WTC11 (cell line): ENCODE data around the gene FUT2. TPM values are rescaled to one million over a fixed set of nuclear protein-coding genes. Genes with fewer than 3 reads are reported as not detected.

Source experiments
- ATAC-seq: fragments of 200-7000 bp; cut with Tn5 transposase; 2 replicates; pipeline ENCODE4 v1.10.0; 2021; ENCODE audit warnings: mild to moderate bottlenecking, moderate library complexity
- CTCF ChIA-PET: fragments of 300-600 bp; sonication (Branson Sonifier 250); formaldehyde crosslinking; loops from one replicate; lab custom pipeline; 2021; ENCODE audit warnings: antibody characterized with exemption; lab: Charles Lee
- POLR2A ChIA-PET: fragments of 350-600 bp; sonication (Branson Sonifier 250); formaldehyde crosslinking; loops from one replicate; lab custom pipeline; 2021; ENCODE audit warnings: antibody characterized with exemption; lab: Charles Lee
- DNase-seq: peaks from one replicate; pipeline ENCODE4 v3.0.0; 2021; ENCODE audit warnings: low spot score
- H3K27ac Mint-ChIP-seq: 2 replicates; pipeline ENCODE4 v1.8.0; 2021; ENCODE audit warnings: mixed read lengths
- H3K27me3 Mint-ChIP-seq: 2 replicates; pipeline ENCODE4 v1.8.0; 2021; ENCODE audit warnings: low read depth, mild to moderate bottlenecking, moderate library complexity, mixed read lengths
- H3K36me3 Mint-ChIP-seq: 2 replicates; pipeline ENCODE4 v1.8.0; 2021; ENCODE audit warnings: mixed read lengths
- H3K4me1 Mint-ChIP-seq: 2 replicates; pipeline ENCODE4 v1.8.0; 2022; ENCODE audit warnings: mixed read lengths
- H3K4me3 Mint-ChIP-seq: 2 replicates; pipeline ENCODE4 v1.8.0; 2021; ENCODE audit warnings: mild to moderate bottlenecking, moderate library complexity, mixed read lengths
- H3K9me3 Mint-ChIP-seq: 2 replicates; pipeline ENCODE4 v1.8.0; 2021; ENCODE audit warnings: mixed read lengths
- CREB1 ChIP-seq: sonication (generic); formaldehyde crosslinking; IDR thresholded peaks from 2 replicates; pipeline ENCODE4 v1.8.0; 2023; ENCODE audit warnings: mild to moderate bottlenecking, missing genetic modification reagents
- CREM ChIP-seq: sonication (generic); formaldehyde crosslinking; IDR thresholded peaks from 2 replicates; pipeline ENCODE4 v1.8.1; 2022; ENCODE audit warnings: mild to moderate bottlenecking, missing genetic modification reagents, moderate library complexity
- ETV6 ChIP-seq: sonication (generic); formaldehyde crosslinking; IDR thresholded peaks from 2 replicates; pipeline ENCODE4 v1.8.1; 2022; ENCODE audit warnings: mild to moderate bottlenecking, missing genetic modification reagents
- FOXJ3 ChIP-seq: sonication (generic); formaldehyde crosslinking; IDR thresholded peaks from 2 replicates; pipeline ENCODE4 v1.9.0; 2021; ENCODE audit warnings: missing genetic modification reagents, mild to moderate bottlenecking, borderline replicate concordance
- FOXP1 ChIP-seq: sonication (generic); formaldehyde crosslinking; IDR thresholded peaks from 2 replicates; pipeline ENCODE4 v1.8.0; 2022; ENCODE audit warnings: missing genetic modification reagents, mild to moderate bottlenecking, moderate library complexity, borderline replicate concordance
- HMGA2 ChIP-seq: fragments of 250-450 bp; sonication (Bioruptor Pico); IDR thresholded peaks from 2 replicates; pipeline ENCODE4 v1.4.0; 2021; ENCODE audit warnings: mild to moderate bottlenecking, moderate library complexity
- OVOL2 ChIP-seq: fragments of 250-450 bp; sonication (Bioruptor Pico); IDR thresholded peaks from 2 replicates; pipeline ENCODE4 v1.9.0; 2021; ENCODE audit warnings: mild to moderate bottlenecking, borderline replicate concordance
- RELA ChIP-seq: sonication (generic); formaldehyde crosslinking; IDR thresholded peaks from 2 replicates; pipeline ENCODE4 v1.8.1; 2022; ENCODE audit warnings: missing genetic modification reagents, mild to moderate bottlenecking, borderline replicate concordance
- SMAD3 ChIP-seq: sonication (generic); formaldehyde crosslinking; IDR thresholded peaks from 2 replicates; pipeline ENCODE4 v1.8.0; 2022; ENCODE audit warnings: missing genetic modification reagents, mild to moderate bottlenecking, borderline replicate concordance
- SP1 ChIP-seq: sonication (generic); formaldehyde crosslinking; conservative IDR thresholded peaks from 2 replicates; pipeline ENCODE4 v1.8.1; 2022; ENCODE audit warnings: missing genetic modification reagents
- TEAD4 ChIP-seq: sonication (generic); formaldehyde crosslinking; IDR thresholded peaks from 2 replicates; pipeline ENCODE4 v1.8.0; 2022; ENCODE audit warnings: mild to moderate bottlenecking, missing genetic modification reagents
- ZNF219 ChIP-seq: sonication (generic); formaldehyde crosslinking; IDR thresholded peaks from 2 replicates; pipeline ENCODE4 v1.8.0; 2023; ENCODE audit warnings: missing genetic modification reagents, mild to moderate bottlenecking, borderline replicate concordance
- ZNF416 ChIP-seq: fragments of 250-450 bp; sonication (Bioruptor Pico); IDR thresholded peaks from 2 replicates; pipeline ENCODE4 v1.9.0; 2021; ENCODE audit warnings: mild to moderate bottlenecking, inconsistent platforms
- ZNF423 ChIP-seq: fragments of 250-450 bp; sonication (Bioruptor Pico); IDR thresholded peaks from 2 replicates; pipeline ENCODE4 v2.1.2; 2022; ENCODE audit warnings: mild to moderate bottlenecking, moderate library complexity
- total RNA-seq: library from RNA; stranded (reverse); gene quantifications from 3 replicates; pipeline ENCODE4 v1.2.3, GENCODE V29; 2021
- TF ChIP-seq, protein P1 (sequence below): sonication (generic); formaldehyde crosslinking; IDR thresholded peaks from 2 replicates; pipeline ENCODE4 v1.8.1; 2022; ENCODE audit warnings: mild to moderate bottlenecking, missing genetic modification reagents, moderate library complexity, borderline replicate concordance
- TF ChIP-seq, protein P2 (sequence below): sonication (generic); formaldehyde crosslinking; IDR thresholded peaks from 2 replicates; pipeline ENCODE4 v1.8.0; 2022; ENCODE audit warnings: mild to moderate bottlenecking, missing genetic modification reagents
- TF ChIP-seq, protein P3 (sequence below): sonication (generic); formaldehyde crosslinking; IDR thresholded peaks from 2 replicates; pipeline ENCODE4 v1.8.0; 2022; ENCODE audit warnings: mild to moderate bottlenecking, missing genetic modification reagents
- TF ChIP-seq, protein P4 (sequence below): sonication (generic); formaldehyde crosslinking; IDR thresholded peaks from 2 replicates; pipeline ENCODE4 v1.8.1; 2022; ENCODE audit warnings: mild to moderate bottlenecking, moderate library complexity, missing genetic modification reagents
- TF ChIP-seq, protein P5 (sequence below): sonication (generic); formaldehyde crosslinking; IDR thresholded peaks from 2 replicates; pipeline ENCODE4 v1.8.1; 2022; ENCODE audit warnings: low read depth, mild to moderate bottlenecking, moderate library complexity, missing genetic modification reagents, borderline replicate concordance

FUT2 gene
- total RNA-seq, 1 experiment from 2014 or later: 5.9 TPM

DNA sequence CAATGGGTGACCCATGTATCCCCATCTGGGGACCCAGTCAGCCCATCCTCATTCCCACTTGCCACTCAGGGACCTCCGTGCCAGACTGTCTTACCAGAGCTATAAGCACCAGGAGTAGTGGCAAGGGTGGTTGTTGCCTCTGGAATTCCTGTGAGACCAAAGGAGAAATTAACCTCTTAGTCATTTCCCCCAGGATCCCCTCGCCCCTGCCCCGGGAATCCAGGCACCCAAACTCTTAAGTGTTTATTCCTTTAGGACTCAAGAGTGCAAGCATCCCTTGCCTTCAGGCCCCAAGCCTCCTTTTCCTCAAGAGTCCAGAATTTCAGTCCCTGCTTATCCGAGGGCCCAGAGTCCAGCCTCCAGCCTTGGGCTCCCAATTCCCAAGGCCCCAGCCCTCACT lies 32.1 kb upstream of the FUT2 start:
- CTCF ChIA-PET: no interaction called here
- Mint-ChIP-seq H3K27ac (no peak overlapping the region), H3K4me3 (no peak overlapping the region), H3K36me3 (peaks cover 6% of the 10 kb centered on the region), H3K4me1 (no peaks in the 10 kb centered on the region), H3K27me3 (peaks cover 14% of the 10 kb centered on the region), H3K9me3 (peaks cover 7% of the 10 kb centered on the region)
- POLR2A ChIA-PET: no interaction called here
- TF ChIP-seq, protein P1, sequence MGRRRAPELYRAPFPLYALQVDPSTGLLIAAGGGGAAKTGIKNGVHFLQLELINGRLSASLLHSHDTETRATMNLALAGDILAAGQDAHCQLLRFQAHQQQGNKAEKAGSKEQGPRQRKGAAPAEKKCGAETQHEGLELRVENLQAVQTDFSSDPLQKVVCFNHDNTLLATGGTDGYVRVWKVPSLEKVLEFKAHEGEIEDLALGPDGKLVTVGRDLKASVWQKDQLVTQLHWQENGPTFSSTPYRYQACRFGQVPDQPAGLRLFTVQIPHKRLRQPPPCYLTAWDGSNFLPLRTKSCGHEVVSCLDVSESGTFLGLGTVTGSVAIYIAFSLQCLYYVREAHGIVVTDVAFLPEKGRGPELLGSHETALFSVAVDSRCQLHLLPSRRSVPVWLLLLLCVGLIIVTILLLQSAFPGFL (CRISPR knock-in tag): no peak
- TF ChIP-seq HMGA2 (CRISPR knock-in tag) (no peak), SP1 (CRISPR knock-in tag) (no peak)
- TF ChIP-seq, protein P2, sequence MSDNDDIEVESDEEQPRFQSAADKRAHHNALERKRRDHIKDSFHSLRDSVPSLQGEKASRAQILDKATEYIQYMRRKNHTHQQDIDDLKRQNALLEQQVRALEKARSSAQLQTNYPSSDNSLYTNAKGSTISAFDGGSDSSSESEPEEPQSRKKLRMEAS (CRISPR knock-in tag): no peak
- ATAC-seq: no peak
- no peak for DNase-seq

DNA sequence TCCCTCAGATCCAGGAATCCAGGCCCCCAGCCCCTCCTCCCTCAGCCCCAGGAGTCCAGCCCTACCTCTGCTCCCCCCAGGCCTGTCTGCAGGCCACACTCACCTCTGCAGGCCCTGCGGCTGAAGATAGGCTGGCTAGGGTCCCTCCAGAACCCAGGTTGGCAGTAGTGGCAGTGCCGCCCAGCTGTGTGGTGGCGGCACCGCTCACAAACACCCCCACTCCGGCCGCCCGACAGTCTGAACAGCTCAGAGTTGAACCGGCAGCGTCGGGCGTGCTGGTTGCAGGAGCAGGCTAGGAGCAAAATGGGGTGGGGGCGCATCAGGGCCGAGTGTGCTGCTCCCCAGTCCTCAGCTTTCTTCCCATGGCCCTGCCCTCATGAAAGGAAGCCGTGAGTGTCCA lies 31.3 kb upstream of the FUT2 start:
- CTCF ChIA-PET: interaction anchor here (0.6 to 1.8 kb wide), 2 partner anchors 11 to 461 kb away, joined by 3 to 4 read pairs; no protein-coding TSS in a partner anchor

DNA sequence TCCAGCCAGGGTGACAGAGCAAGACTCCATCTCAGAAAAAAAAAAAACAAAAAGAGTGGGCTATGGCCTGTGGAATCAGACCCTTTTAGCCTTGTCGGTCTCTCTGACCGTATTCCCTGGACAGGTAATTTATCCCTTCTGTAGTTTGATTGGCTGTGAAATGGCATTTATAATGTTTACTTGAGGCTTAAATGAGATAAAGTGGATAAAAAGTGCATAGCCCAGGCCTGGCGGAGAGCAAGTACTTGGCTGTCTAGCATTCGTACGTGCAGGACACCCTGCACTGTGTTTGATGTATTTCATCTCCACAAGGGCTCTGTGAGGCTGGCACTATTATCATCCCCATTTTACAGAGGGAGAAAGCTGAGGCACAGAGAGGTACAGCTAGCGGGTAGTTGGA lies 30.0 kb upstream of the FUT2 start:
- Mint-ChIP-seq H3K9me3 (peaks cover 15% of the 10 kb centered on the region), H3K4me1 (no peaks in the 10 kb centered on the region), H3K27me3 (peaks cover 9% of the 10 kb centered on the region), H3K36me3 (peaks cover 4% of the 10 kb centered on the region), H3K27ac (no peak overlapping the region), H3K4me3 (no peak overlapping the region)
- POLR2A ChIA-PET: interaction anchor here (0.7 kb wide), 1 partner anchor 18 kb away, joined by 3 read pairs; no protein-coding TSS in a partner anchor
- TF ChIP-seq FOXP1 (CRISPR knock-in tag): no peak
- no peak for TF ChIP-seq ZNF416 (CRISPR knock-in tag)
- no peak for TF ChIP-seq SMAD3 (CRISPR knock-in tag)
- no peak for TF ChIP-seq ZNF219
- TF ChIP-seq, protein P3, sequence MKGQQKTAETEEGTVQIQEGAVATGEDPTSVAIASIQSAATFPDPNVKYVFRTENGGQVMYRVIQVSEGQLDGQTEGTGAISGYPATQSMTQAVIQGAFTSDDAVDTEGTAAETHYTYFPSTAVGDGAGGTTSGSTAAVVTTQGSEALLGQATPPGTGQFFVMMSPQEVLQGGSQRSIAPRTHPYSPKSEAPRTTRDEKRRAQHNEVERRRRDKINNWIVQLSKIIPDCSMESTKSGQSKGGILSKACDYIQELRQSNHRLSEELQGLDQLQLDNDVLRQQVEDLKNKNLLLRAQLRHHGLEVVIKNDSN: no peak
- TF ChIP-seq OVOL2 (CRISPR knock-in tag): no peak
- CTCF ChIA-PET: interaction anchor here (1.8 kb wide), 1 partner anchor 10 kb away, joined by 4 read pairs; no protein-coding TSS in a partner anchor
- ATAC-seq: no peak
- DNase-seq: no peak

More for the DNA sequence above, 31.3 kb upstream of the FUT2 start:
- Mint-ChIP-seq H3K4me3 (no peak overlapping the region), H3K27ac (no peak overlapping the region), H3K27me3 (peaks cover 14% of the 10 kb centered on the region), H3K4me1 (no peaks in the 10 kb centered on the region), H3K9me3 (peaks cover 11% of the 10 kb centered on the region)
- DNase-seq (no peak), ATAC-seq (no peak)
- POLR2A ChIA-PET: no interaction called here
- TF ChIP-seq RELA: no peak
- TF ChIP-seq, all 79 proteins: peak for 0
- peaks cover 6% of the 10 kb centered on the region for H3K36me3 Mint-ChIP-seq

DNA sequence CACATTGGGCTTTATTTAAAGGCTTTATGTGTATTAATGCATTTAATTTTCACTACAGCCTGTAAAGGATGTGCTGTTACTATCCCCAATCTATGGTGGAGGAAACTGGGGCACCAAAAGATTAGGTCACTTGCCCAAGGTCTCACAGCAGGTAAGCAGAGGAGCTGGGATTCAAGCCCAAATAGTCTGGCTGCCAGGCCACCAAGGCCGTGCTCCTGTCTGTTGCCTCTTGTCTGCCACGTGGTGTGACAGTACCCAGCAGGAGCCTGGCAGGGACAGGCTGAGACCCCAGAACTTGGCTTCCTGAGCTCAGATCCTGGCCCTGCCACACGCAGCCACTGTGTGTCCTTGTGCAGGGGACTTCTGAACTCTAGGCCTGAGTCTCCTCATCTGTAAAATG lies 27.4 kb upstream of the FUT2 start:
- Mint-ChIP-seq H3K4me3 (no peak overlapping the region), H3K4me1 (peaks cover 1% of the 10 kb centered on the region), H3K9me3 (peaks cover 10% of the 10 kb centered on the region), H3K27me3 (peaks cover 2% of the 10 kb centered on the region; the same call in 1 of the 2 replicates), H3K36me3 (no peaks in the 10 kb centered on the region), H3K27ac (no peak overlapping the region)
- ChIA-PET CTCF (no interaction called here), POLR2A (no interaction called here)
- DNase-seq: no peak
- TF ChIP-seq TEAD4 (CRISPR knock-in tag) (no peak), ZNF423 (CRISPR knock-in tag) (no peak), CREB1 (CRISPR knock-in tag) (no peak), CREM (CRISPR knock-in tag) (no peak), ETV6 (CRISPR knock-in tag) (no peak), FOXJ3 (CRISPR knock-in tag) (no peak)
- TF ChIP-seq, protein P4, sequence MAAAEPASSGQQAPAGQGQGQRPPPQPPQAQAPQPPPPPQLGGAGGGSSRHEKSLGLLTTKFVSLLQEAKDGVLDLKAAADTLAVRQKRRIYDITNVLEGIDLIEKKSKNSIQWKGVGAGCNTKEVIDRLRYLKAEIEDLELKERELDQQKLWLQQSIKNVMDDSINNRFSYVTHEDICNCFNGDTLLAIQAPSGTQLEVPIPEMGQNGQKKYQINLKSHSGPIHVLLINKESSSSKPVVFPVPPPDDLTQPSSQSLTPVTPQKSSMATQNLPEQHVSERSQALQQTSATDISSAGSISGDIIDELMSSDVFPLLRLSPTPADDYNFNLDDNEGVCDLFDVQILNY (CRISPR knock-in tag): no peak
- TF ChIP-seq, protein P3: no peak
- TF ChIP-seq, protein P5, sequence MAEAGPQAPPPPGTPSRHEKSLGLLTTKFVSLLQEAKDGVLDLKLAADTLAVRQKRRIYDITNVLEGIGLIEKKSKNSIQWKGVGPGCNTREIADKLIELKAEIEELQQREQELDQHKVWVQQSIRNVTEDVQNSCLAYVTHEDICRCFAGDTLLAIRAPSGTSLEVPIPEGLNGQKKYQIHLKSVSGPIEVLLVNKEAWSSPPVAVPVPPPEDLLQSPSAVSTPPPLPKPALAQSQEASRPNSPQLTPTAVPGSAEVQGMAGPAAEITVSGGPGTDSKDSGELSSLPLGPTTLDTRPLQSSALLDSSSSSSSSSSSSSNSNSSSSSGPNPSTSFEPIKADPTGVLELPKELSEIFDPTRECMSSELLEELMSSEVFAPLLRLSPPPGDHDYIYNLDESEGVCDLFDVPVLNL (CRISPR knock-in tag): no peak
- ATAC-seq: no peak
